H1 (cell line): ENCODE results near the gene SEMA3B. TPM values are rescaled to one million over a fixed set of nuclear protein-coding genes. Genes with fewer than 3 reads are reported as not detected.

ENCODE experiments used
- CTCF ChIA-PET: fragments of 300-600 bp; sonication (Branson Sonifier 250); formaldehyde crosslinking; loops from one replicate; lab custom pipeline; 2021; ENCODE audit not compliant: partially characterized antibody; lab: Charles Lee
- POLR2A ChIA-PET: fragments of 300-600 bp; sonication (Branson Sonifier 250); formaldehyde crosslinking; loops from one replicate; lab custom pipeline; 2021; ENCODE audit warnings: inconsistent platforms; ENCODE audit not compliant: partially characterized antibody; lab: Charles Lee
- DNase-seq, 2 experiments: peaks; one replicate each; pipeline versions ENCODE4 v3.0.0 to v3.0.0-alpha.2; 2010 to 2022; ENCODE audit warnings: low spot score in 2 of 2, low read depth in 1 of 2, mixed read lengths in 1 of 2
- FAIRE-seq: peaks from 2 replicates; lab custom pipeline; 2011; peaks lifted over from hg19 to GRCh38; lab: Jason Lieb, UNC
- H2AFZ ChIP-seq: 2 replicates; pipeline ENCODE4 v1.8.1; 2012; ENCODE audit warnings: low read length, inconsistent platforms
- H2AK5ac ChIP-seq: 2 replicates; pipeline ENCODE4 v1.6.1; 2013; ENCODE audit warnings: low read depth, low read length
- H2BK120ac ChIP-seq: replicated peaks from 2 replicates; pipeline ENCODE3; 2013; ENCODE audit warnings: low read depth, low read length, inconsistent platforms
- H2BK12ac ChIP-seq: 2 replicates; pipeline ENCODE4 v1.6.1; 2013; ENCODE audit warnings: low read depth, low read length
- H2BK15ac ChIP-seq: 2 replicates; pipeline ENCODE4 v1.6.1; 2013; ENCODE audit warnings: low read length
- H2BK20ac ChIP-seq: 2 replicates; pipeline ENCODE4 v1.6.1; 2013; ENCODE audit warnings: low read length
- H2BK5ac ChIP-seq: 2 replicates; pipeline ENCODE4 v1.6.1; 2013; ENCODE audit warnings: low read depth, low read length
- H3K14ac ChIP-seq: 2 replicates; pipeline ENCODE4 v1.6.1; 2013; ENCODE audit warnings: inconsistent platforms; ENCODE audit not compliant: insufficient read length
- H3K18ac ChIP-seq: 2 replicates; pipeline ENCODE4 v1.6.1; 2013; ENCODE audit warnings: low read length; ENCODE audit errors: extremely low read depth
- H3K23ac ChIP-seq: 2 replicates; pipeline ENCODE4 v1.6.1; 2013; ENCODE audit warnings: inconsistent platforms; ENCODE audit not compliant: insufficient read length
- H3K23me2 ChIP-seq: 2 replicates; pipeline ENCODE4 v1.6.1; 2013; ENCODE audit warnings: low read depth, low read length
- H3K27ac ChIP-seq: 2 replicates; pipeline ENCODE4 v1.6.1; 2011; ENCODE audit warnings: low read depth, low read length, inconsistent platforms
- H3K27me3 ChIP-seq, 4 experiments: replicated peaks in 1 of 4; 1 replicate in 1 of 4; 2 replicates in 3 of 4; pipeline versions ENCODE4 v1.6.1 to v1.8.1; 2011 to 2013; ENCODE audit warnings: low read length in 3 of 4, mild to moderate bottlenecking in 3 of 4, inconsistent platforms in 2 of 4, mixed read lengths in 2 of 4, moderate library complexity in 1 of 4; ENCODE audit not compliant: control insufficient read depth in 3 of 4, insufficient read depth in 3 of 4; ENCODE audit errors: extremely low read depth in 1 of 4
- H3K36me3 ChIP-seq, 4 experiments: 2 replicates each; pipeline versions ENCODE4 v1.6.1 to v1.8.1; 2011 to 2013; ENCODE audit warnings: mild to moderate bottlenecking in 4 of 4, low read length in 3 of 4, moderate library complexity in 2 of 4, control low read depth in 1 of 4, inconsistent platforms in 1 of 4; ENCODE audit not compliant: insufficient read depth in 4 of 4, control insufficient read depth in 2 of 4
- H3K4ac ChIP-seq: replicated peaks from 2 replicates; pipeline ENCODE3; 2013; ENCODE audit warnings: low read length, low read depth, mixed read lengths, inconsistent platforms; ENCODE audit not compliant: insufficient read length
- H3K4me1 ChIP-seq, 4 experiments: replicated peaks in 1 of 4; 1 replicate in 1 of 4; 2 replicates in 3 of 4; pipeline versions ENCODE4 v1.6.1 to v1.8.1; 2011 to 2013; ENCODE audit warnings: low read length in 3 of 4, inconsistent platforms in 2 of 4, mixed read lengths in 1 of 4; ENCODE audit not compliant: insufficient read depth in 4 of 4, control insufficient read depth in 3 of 4
- H3K4me2 ChIP-seq, 2 experiments: 2 replicates each; pipeline versions ENCODE4 v1.6.1 to v1.8.1; 2011 to 2013; ENCODE audit warnings: low read depth in 2 of 2, low read length in 2 of 2, control low read depth in 1 of 2, inconsistent platforms in 1 of 2, mild to moderate bottlenecking in 1 of 2; ENCODE audit not compliant: insufficient read depth in 1 of 2
- H3K4me3 ChIP-seq, 4 experiments: fragments of 200-600, 300-600 bp in 1 of 4; sonication (generic), shearing (Covaris generic), sonication (Bioruptor Twin) in 1 of 4; 2 replicates each; pipeline versions ENCODE4 v1.5.1 to v1.8.1; 2011 to 2016; ENCODE audit warnings: low read length in 4 of 4, low read depth in 3 of 4, control low read depth in 2 of 4, inconsistent platforms in 2 of 4, mild to moderate bottlenecking in 2 of 4, mixed read lengths in 1 of 4, moderate library complexity in 1 of 4; ENCODE audit not compliant: insufficient read depth in 2 of 4; ENCODE audit errors: extremely low read depth in 1 of 4
- H3K56ac ChIP-seq: replicated peaks from 2 replicates; pipeline ENCODE3; 2013; ENCODE audit warnings: low read depth, mild to moderate bottlenecking, mixed read lengths, low read length, inconsistent platforms; ENCODE audit not compliant: insufficient read length
- H3K79me1 ChIP-seq: 2 replicates; pipeline ENCODE4 v1.6.1; 2013; ENCODE audit warnings: low read depth, low read length, control low read depth
- H3K79me2 ChIP-seq, 2 experiments: 2 replicates each; pipeline versions ENCODE4 v1.6.1 to v1.8.1; 2012 to 2013; ENCODE audit warnings: low read length in 2 of 2, mild to moderate bottlenecking in 2 of 2, inconsistent platforms in 1 of 2; ENCODE audit not compliant: insufficient read depth in 2 of 2, control insufficient read depth in 1 of 2
- H3K9ac ChIP-seq, 4 experiments: replicated peaks in 1 of 4; 1 replicate in 1 of 4; 2 replicates in 3 of 4; pipeline versions ENCODE4 v1.6.1 to v1.8.1; 2011 to 2013; ENCODE audit warnings: low read depth in 3 of 4, low read length in 3 of 4, control low read depth in 2 of 4, mild to moderate bottlenecking in 2 of 4, moderate library complexity in 2 of 4, inconsistent platforms in 1 of 4; ENCODE audit errors: extremely low read depth in 1 of 4
- H3K9me3 ChIP-seq, 2 experiments: 2 replicates each; pipeline versions ENCODE4 v1.6.1 to v1.8.1; 2012 to 2013; ENCODE audit warnings: mild to moderate bottlenecking in 2 of 2, moderate library complexity in 2 of 2, control low read depth in 1 of 2, inconsistent platforms in 1 of 2, low read depth in 1 of 2, low read length in 1 of 2, mixed read lengths in 1 of 2; ENCODE audit not compliant: insufficient read depth in 2 of 2
- H4K20me1 ChIP-seq, 2 experiments: replicated peaks in 1 of 2; 2 replicates each; pipeline versions ENCODE3 to v1.8.1; 2011 to 2013; ENCODE audit warnings: inconsistent platforms in 2 of 2, low read length in 2 of 2, mild to moderate bottlenecking in 1 of 2; ENCODE audit not compliant: insufficient read depth in 2 of 2, control insufficient read depth in 1 of 2
- H4K5ac ChIP-seq: 2 replicates; pipeline ENCODE4 v1.6.1; 2013; ENCODE audit warnings: low read length, low read depth, mixed read lengths, inconsistent platforms; ENCODE audit not compliant: insufficient read length
- H4K8ac ChIP-seq: 2 replicates; pipeline ENCODE4 v1.8.0; 2013; ENCODE audit warnings: mild to moderate bottlenecking, moderate library complexity, low read length, inconsistent platforms; ENCODE audit not compliant: insufficient read depth; ENCODE audit errors: extremely low read depth
- H4K91ac ChIP-seq: replicated peaks from 2 replicates; pipeline ENCODE3; 2013; ENCODE audit warnings: low read length, mixed read lengths, inconsistent platforms; ENCODE audit not compliant: insufficient read length
- CREB1 ChIP-seq: IDR thresholded peaks from 2 replicates; pipeline ENCODE4 v1.6.1; 2012; ENCODE audit warnings: inconsistent platforms
- WGBS, 2 experiments: shearing (Covaris generic) in 1 of 2; methylation state at CpG; one replicate each; pipeline versions ENCODE4 v1.1.6 to v1.1.7; 2013 to 2015; ENCODE audit warnings: low lambda C conversion rate in 2 of 2, mixed read lengths in 2 of 2, inconsistent platforms in 1 of 2, low coverage in 1 of 2, missing lambda C conversion rate in 1 of 2; ENCODE audit not compliant: insufficient replicate concordance in 2 of 2, insufficient coverage in 1 of 2, insufficient read length in 1 of 2; ENCODE audit errors: extremely low coverage in 1 of 2, missing lambda C conversion rate in 1 of 2; 5-methylcytosine and 5-hydroxymethylcytosine counted together
- polyA plus RNA-seq, 7 experiments: library from polyadenylated mRNA; depleted of rRNA in 3 of 7; stranded (reverse) in 5 of 7; unstranded in 2 of 7; fragments of >200 nt in 5 of 7; fragments of 200-250 nt in 2 of 7; gene quantifications; 1 replicate in 5 of 7; 2 replicates in 1 of 7; 4 replicates in 1 of 7; pipeline versions ENCODE4 v1.2.1 to v1.2.3, GENCODE V29; 2011 to 2013; ENCODE audit warnings: missing spikeins in 2 of 7, mixed read lengths in 2 of 7
- total RNA-seq: library from RNA; stranded (reverse); fragmentation: NEBNext Ultra II Directional; extraction: Animal tissue kit (Norgen Biotek cat#: 25700); gene quantifications from 2 replicates; pipeline ENCODE4 v1.2.1, GENCODE V29; 2021
- TF ChIP-seq, protein P1 (sequence below): IDR thresholded peaks from 2 replicates; pipeline ENCODE4 v1.6.1; 2012; ENCODE audit warnings: low read length, inconsistent platforms

The SEMA3B gene
- total and polyA plus RNA-seq, 2 of the 8 experiments (the other 6 are each of a cell fraction or from before 2014, with no cell fraction given), result 3.0 to 4.7 TPM

DNA sequence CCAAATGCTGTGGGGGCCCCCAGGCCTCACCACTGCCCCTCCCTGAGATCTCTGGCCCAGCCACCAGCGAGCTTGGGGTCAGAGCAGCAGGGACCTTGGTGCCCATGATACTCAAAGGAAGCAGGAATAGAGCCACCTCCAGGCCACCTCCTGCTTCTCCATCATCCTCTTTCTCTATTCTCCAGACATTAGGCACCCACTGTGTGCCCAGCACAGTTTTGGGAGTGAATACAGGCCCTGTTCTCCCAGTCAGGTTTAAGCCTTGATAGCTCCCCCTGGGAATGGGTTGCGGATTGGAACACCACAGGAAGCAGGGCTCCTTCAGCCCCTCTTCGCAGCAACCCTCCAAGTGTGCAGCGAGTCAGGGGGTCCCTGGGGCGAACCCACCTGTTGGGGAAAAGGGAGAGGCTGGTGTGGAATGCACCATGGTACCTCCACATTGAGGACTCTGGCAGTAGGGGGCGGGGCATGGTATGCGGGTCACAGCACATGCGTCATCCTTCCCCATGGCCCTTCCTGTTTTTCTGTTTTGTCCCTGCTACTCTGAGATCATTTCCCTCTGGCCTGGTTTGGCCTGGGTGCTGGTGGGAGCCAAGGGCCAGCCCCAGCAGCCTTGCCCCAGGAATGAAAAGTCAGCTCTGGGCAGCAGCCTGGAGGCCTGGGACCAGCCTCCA, 14.2 kb upstream of the SEMA3B start:
- H2AFZ ChIP-seq, result no peak overlapping the region
- H3K4ac ChIP-seq, result no peak overlapping the region
- no peak overlapping the region for H4K8ac ChIP-seq
- H3K9me3 ChIP-seq, result no peaks in the 10 kb centered on the region
- POLR2A ChIA-PET, result interaction anchor here (0.6 to 3.0 kb wide), 9 partner anchors 8 to 144 kb away, joined by 3 to 12 read pairs (median 4); partner anchors contain the start of gene GNAI2
- FAIRE-seq, result no peak
- no peak overlapping the region for H3K23ac ChIP-seq
- H4K20me1 ChIP-seq, result peaks cover 5 to 35% of the 10 kb centered on the region in 2 experiments
- H2BK120ac ChIP-seq, result no peak overlapping the region
- H3K79me2 ChIP-seq, result peaks cover 0 to 19% of the 10 kb centered on the region in 2 experiments; a peak in 3 of 4 replicates
- no peak overlapping the region for H2AK5ac ChIP-seq
- TF ChIP-seq, protein P1, sequence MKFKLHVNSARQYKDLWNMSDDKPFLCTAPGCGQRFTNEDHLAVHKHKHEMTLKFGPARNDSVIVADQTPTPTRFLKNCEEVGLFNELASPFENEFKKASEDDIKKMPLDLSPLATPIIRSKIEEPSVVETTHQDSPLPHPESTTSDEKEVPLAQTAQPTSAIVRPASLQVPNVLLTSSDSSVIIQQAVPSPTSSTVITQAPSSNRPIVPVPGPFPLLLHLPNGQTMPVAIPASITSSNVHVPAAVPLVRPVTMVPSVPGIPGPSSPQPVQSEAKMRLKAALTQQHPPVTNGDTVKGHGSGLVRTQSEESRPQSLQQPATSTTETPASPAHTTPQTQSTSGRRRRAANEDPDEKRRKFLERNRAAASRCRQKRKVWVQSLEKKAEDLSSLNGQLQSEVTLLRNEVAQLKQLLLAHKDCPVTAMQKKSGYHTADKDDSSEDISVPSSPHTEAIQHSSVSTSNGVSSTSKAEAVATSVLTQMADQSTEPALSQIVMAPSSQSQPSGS, result no peak
- TF ChIP-seq CREB1, result peak; percentile 43; the same call in 1 of the 2 replicates
- WGBS, 2 experiments, result 84% methylated on average over 8 of the region's 8 CpGs; no CpG with 5 or more reads in 1 of the 2 experiments
- no peak overlapping the region for H3K14ac ChIP-seq
- no peaks in the 10 kb centered on the region for H3K23me2 ChIP-seq
- H2BK12ac ChIP-seq, result no peak overlapping the region
- peaks cover 0 to 3% (median 2%) of the 10 kb centered on the region in 4 experiments; a peak in 4 of 7 replicates for H3K4me1 ChIP-seq
- H3K27me3 ChIP-seq, result no peaks in the 10 kb centered on the region
- no peak overlapping the region for H2BK5ac ChIP-seq
- H4K91ac ChIP-seq, result no peak overlapping the region
- H3K56ac ChIP-seq, result no peak overlapping the region
- no peak overlapping the region for H2BK15ac ChIP-seq
- H3K27ac ChIP-seq, result no peak overlapping the region
- H3K18ac ChIP-seq, result no peak overlapping the region
- H3K9ac ChIP-seq, result no peak overlapping the region
- H3K79me1 ChIP-seq, result peaks cover 25% of the 10 kb centered on the region
- H2BK20ac ChIP-seq, result no peak overlapping the region
- H4K5ac ChIP-seq, result no peak overlapping the region
- H3K4me2 ChIP-seq, result no peak overlapping the region
- DNase-seq, result no peak
- no peak overlapping the region for H3K4me3 ChIP-seq
- CTCF ChIA-PET, result interaction anchor here (1.3 to 53.5 kb wide), 7 partner anchors 6 to 66 kb away, joined by 4 to 2149 read pairs (median 142); partner anchors contain the start of genes GNAI2, GNAT1, LSMEM2 and SEMA3B
- H3K36me3 ChIP-seq, result peaks cover 17 to 36% (median 24%) of the 10 kb centered on the region in 4 experiments; a peak in 7 of 8 replicates
